C4-2B (cell line): Measurements from ENCODE around the gene TMEM51.

Experiments
- H3K27ac ChIP-seq: fragments of 450-650 bp; 2 replicates; pipeline ENCODE4 v1.5.1; 2017
- CTCF ChIP-seq: fragments of 450-650 bp; conservative IDR thresholded peaks from 2 replicates; pipeline ENCODE4 v1.5.1; 2017; ENCODE audit warnings: mild to moderate bottlenecking
- ZFX ChIP-seq: fragments of 450-650 bp; IDR thresholded peaks from 2 replicates; pipeline ENCODE4 v1.6.1; 2017

TMEM51 gene

GRCh38 chr1:15110867-15111230, 42.7 kb upstream of the TMEM51 start:
- TF ChIP-seq ZFX (no peak), CTCF (no peak)
- no peak overlapping the region for H3K27ac ChIP-seq

- TF ChIP-seq ZFX (no peak), CTCF (no peak)
- H3K27ac ChIP-seq = no peak overlapping the region
These were observed 40.4 kb upstream of the TMEM51 start for GRCh38 chr1:15113146-15113545.

GRCh38 chr1:15114884-15115283, 38.7 kb upstream of the TMEM51 start:
- TF ChIP-seq CTCF (no peak), ZFX (no peak)
- no peak overlapping the region for H3K27ac ChIP-seq

- TF ChIP-seq CTCF (no peak), ZFX (no peak)
These were observed 37.8 kb upstream of the TMEM51 start for GRCh38 chr1:15115542-15116330.

GRCh38 chr1:15116966-15117365, 36.6 kb upstream of the TMEM51 start:
- TF ChIP-seq CTCF = no peak
- no peak for TF ChIP-seq ZFX
- no peak overlapping the region for H3K27ac ChIP-seq

More at GRCh38 chr1:15115542-15116330, 37.8 kb upstream of the TMEM51 start:
- H3K27ac ChIP-seq = no peak overlapping the region

- no peak overlapping the region for H3K27ac ChIP-seq
- no peak for TF ChIP-seq CTCF
- no peak for TF ChIP-seq ZFX
These were observed 35.7 kb upstream of the TMEM51 start for GRCh38 chr1:15117671-15118325.

- H3K27ac ChIP-seq = no peak overlapping the region
These were observed 35.0 kb upstream of the TMEM51 start for GRCh38 chr1:15118579-15118978.

More at GRCh38 chr1:15118579-15118978, 35.0 kb upstream of the TMEM51 start:
- TF ChIP-seq ZFX = no peak
- TF ChIP-seq CTCF = no peak
